ENCODE data around the gene SLC25A23. TPM values are rescaled to one million over a fixed set of nuclear protein-coding genes. Genes with fewer than 3 reads are reported as not detected.

Gene SLC25A23
- total and polyA plus RNA-seq, 2 donors (not counting 1 experiment from before 2014, with no cell fraction given): 9.3 to 25.3 TPM

GRCh38 chr19:6460099-6460884 lies 700 bp upstream of the SLC25A23 start:
- H3K27me3 ChIP-seq (replicated peaks in 1 of 4; ENCODE audit: control extremely low read depth in 1 of 4, control insufficient read depth in 3 of 4, insufficient read depth in 4 of 4, low read length in 3 of 4): peaks cover 0 to 15% (median 6%) of the 10 kb centered on the region in 4 experiments
- H3K4me1 ChIP-seq (ENCODE audit: control insufficient read depth in 2 of 2, insufficient read depth in 2 of 2, low read length in 2 of 2): peaks cover 11 to 34% of the 10 kb centered on the region in 2 donors
- peak overlapping the region; percentile 60 to 93 (median 78) for H3K4me3 ChIP-seq (ENCODE audit: control extremely low read depth in 1 of 5, extremely low read depth in 1 of 5, insufficient read depth in 1 of 5, low read depth in 2 of 5, low read length in 4 of 5)
- H3K27me3 Mint-ChIP-seq: no peaks in the 10 kb centered on the region
- peaks cover 32% of the 10 kb centered on the region for H3K4me1 Mint-ChIP-seq
- no peak for TF ChIP-seq EZH2 (IDR thresholded peaks at IDR 0.05; ENCODE audit: borderline replicate concordance, insufficient read depth, low read depth, low read length, poor library complexity, severe bottlenecking)
- TF ChIP-seq CTCF (IDR thresholded peaks at IDR 0.05): peak; percentile 78
- no peaks in the 10 kb centered on the region for H4K20me1 ChIP-seq (ENCODE audit: control insufficient read depth, insufficient read depth, low read length, poor library complexity, severe bottlenecking)
- ATAC-seq (ENCODE audit: low read depth): peak; percentile 84
- no peaks in the 10 kb centered on the region for H3K79me2 ChIP-seq (ENCODE audit: control insufficient read depth, insufficient read depth, low read length)
- intact Hi-C loops (cut with micrococcal nuclease): loop anchor here (1.0 to 2.0 kb wide), 10 partner anchors 35 to 555 kb away; partner anchors contain the start of genes CLPP, GPR108, GTF2F1 and VMAC
- H3K9ac ChIP-seq (ENCODE audit: low read length): peak overlapping the region; percentile 90
- peak overlapping the region; percentile 76 to 86 for H3K27ac ChIP-seq (ENCODE audit: low read length in 2 of 2)
- WGBS (ENCODE audit: insufficient coverage): under 1% methylated on average over 53 of the region's 57 CpGs
- peak overlapping the region; percentile 78 for H3K27ac Mint-ChIP-seq
- peak overlapping the region; percentile 85 for H3K4me2 ChIP-seq (replicated peaks; ENCODE audit: low read depth, low read length, poor library complexity, severe bottlenecking)
- H3K9me3 ChIP-seq (ENCODE audit: control extremely low read depth in 1 of 3, control insufficient read depth in 2 of 3, insufficient read depth in 1 of 3, low read length in 2 of 3): peaks cover 0 to 19% (median 0%) of the 10 kb centered on the region in 3 donors
- H2AFZ ChIP-seq (ENCODE audit: insufficient read depth, low read depth, low read length, poor library complexity, severe bottlenecking): peak overlapping the region; percentile 96
- peak; percentile 99 for DNase-seq
- ChIA-PET POLR2A (interaction anchor here (0.7 to 1.4 kb wide), 5 partner anchors 21 to 556 kb away, joined by 3 to 6 read pairs (median 5); partner anchors contain the start of genes DENND1C and KHSRP), CTCF (interaction anchor here (0.9 to 1.1 kb wide), 3 partner anchors 21 to 293 kb away, joined by 3 to 4 read pairs (median 3); partner anchors contain the start of genes DENND1C and KHSRP)
- H3K36me3 ChIP-seq (replicated peaks in 1 of 2; ENCODE audit: control extremely low read depth in 1 of 2, control insufficient read depth in 1 of 2, extremely low read depth in 1 of 2, insufficient read depth in 2 of 2, low read length in 1 of 2): no peaks in the 10 kb centered on the region
- peak overlapping the region; percentile 91 for H3K4me3 Mint-ChIP-seq
- H3K9me3 Mint-ChIP-seq (ENCODE audit: insufficient read depth): no peaks in the 10 kb centered on the region

All from B cell (primary cell).